Activated CD8-positive, alpha-beta memory T cell treated with anti-CD3 and anti-CD28 coated beads, Interleukin-2, amount 50 U/mL, for 4 hours (primary cell): ENCODE data around the gene SGPP2.
"Not testable (repeated sequence)": the region's sequence is repeated elsewhere in the genome, so short reads cannot be mapped to it uniquely, and the experiment has no call there.

ENCODE experiments used
- DNase-seq: peaks from one replicate; pipeline ENCODE4 v3.0.0-alpha.2; 2020

SGPP2 gene, protein sequence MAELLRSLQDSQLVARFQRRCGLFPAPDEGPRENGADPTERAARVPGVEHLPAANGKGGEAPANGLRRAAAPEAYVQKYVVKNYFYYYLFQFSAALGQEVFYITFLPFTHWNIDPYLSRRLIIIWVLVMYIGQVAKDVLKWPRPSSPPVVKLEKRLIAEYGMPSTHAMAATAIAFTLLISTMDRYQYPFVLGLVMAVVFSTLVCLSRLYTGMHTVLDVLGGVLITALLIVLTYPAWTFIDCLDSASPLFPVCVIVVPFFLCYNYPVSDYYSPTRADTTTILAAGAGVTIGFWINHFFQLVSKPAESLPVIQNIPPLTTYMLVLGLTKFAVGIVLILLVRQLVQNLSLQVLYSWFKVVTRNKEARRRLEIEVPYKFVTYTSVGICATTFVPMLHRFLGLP

DNA sequence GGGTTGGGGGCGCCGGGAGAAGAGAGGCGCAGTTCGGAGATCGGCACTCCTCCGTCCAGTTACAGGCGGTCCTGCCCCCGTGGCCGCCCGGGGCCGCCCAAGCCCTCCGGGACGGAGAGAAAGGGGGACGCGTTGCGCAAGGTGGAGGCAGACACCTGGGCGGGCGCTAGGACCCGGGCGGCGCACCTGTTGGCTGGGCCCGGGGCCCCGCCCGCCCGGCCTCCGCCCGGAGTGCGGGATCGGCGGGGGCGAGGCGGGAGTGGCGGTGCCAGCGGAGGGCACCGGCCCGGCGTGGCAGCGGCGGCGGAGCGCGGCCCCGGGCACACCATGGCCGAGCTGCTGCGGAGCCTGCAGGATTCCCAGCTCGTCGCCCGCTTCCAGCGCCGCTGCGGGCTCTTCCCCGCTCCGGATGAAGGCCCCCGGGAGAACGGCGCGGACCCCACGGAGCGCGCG is at the start of gene SGPP2:
Gene SGPP2, plus strand, starts transcription at position 268 of the 453 bp plus-strand sequence. Its CDS starts 60 bp downstream, at position 328.
- DNase-seq = peak; percentile 15

DNA sequence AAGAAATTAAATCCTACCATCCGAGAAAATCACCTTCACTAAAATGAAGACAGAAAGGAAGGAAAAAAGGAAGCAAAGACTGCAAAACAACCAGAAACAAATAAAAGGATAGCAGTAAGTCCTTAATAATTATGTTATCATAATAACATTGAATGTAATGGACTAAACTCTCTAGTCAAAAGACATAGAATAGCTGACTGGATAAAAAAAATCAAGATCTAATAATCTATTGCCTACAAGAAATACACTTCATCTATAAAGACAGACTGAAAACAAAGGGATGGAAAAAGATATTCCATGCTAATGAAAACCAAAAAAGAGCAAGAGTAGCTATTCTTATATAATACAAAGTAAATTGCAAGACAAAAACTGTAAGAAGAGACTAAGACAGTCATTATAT is 48.5 kb upstream of the SGPP2 start:
- DNase-seq = no peak

DNA sequence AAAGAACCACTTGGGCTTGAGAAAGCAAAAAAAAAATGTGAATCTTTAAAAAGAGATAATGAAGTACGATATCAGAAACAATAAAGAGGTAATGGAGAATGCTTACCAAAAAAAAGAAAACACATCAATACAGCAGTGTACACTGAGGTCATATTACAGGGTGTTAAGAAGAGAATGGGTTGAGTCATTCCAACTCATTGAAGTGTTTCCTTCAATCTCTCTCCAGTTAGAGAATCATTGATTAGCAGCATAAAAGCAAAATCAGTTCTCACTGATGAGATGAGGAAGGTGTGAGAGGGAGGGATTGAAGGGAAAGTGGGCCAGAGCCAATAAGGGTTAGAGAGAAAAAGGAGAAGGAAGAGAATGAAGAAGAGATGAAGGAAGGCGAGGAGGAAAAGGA is 43.9 kb upstream of the SGPP2 start:
- DNase-seq = no peak

DNA sequence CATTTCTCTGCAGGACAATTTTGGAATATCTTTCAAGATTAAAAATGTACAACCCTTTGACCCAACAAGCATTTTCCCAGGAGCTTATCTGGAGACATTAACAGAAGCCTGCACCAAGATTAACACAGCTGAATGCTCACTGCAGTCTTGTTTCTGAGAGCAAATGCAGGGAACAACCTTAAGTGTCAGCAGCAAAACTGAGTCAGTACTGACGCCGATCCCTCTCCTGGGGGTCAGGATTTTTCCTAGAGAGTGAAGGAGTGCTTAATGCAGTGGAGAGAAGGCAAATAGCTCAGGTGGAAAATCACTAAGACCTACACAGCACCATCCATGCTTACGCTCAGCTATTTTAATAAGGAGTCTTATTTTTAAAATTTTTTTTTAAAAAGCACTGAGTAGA is 42.8 kb upstream of the SGPP2 start:
- DNase-seq = no peak

DNA sequence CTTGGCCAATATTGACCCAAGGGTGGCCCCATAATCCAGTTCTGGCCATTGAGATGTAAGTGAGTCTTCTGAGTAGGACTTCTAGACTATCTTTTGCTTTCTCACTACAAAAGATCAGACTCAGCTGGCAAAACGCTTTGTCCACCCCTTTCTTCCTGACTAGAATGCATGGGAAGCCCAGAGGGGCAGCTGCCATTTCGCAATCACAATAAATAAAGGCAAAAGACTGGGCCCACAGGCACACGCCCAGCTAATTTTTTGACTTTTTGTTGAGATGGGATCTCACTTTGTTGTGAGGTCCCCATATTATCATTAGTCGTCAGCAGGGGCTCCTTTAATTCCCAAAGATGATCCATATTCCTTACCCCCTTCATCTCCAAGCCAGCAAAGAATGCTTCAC is 41.1 kb upstream of the SGPP2 start:
- DNase-seq = no peak

DNA sequence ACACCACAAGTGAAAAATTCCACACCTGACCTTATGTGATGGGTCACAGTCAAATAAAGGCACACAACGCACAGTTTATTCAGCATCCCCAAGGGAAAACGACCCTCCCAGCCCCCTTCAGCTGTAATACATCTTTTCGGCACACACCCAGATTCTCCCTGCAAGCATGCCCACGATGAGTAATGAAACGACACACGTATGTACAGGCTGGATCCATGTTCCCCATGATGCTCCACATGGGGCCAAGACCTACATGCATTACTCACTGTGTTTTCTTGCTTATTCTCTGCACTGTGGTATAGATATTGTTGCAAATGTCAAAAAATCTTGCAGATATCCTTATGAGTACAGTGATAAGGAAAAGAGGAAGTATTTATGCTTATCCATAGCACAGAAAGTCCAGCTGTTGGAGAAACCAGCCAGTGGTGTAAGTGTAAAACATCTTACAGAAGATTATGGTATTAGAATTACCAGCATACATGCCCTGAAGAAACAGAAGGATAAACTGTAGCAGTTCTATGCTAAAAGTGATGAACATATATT is 32.5 kb upstream of the SGPP2 start:
- no peak for DNase-seq

DNA sequence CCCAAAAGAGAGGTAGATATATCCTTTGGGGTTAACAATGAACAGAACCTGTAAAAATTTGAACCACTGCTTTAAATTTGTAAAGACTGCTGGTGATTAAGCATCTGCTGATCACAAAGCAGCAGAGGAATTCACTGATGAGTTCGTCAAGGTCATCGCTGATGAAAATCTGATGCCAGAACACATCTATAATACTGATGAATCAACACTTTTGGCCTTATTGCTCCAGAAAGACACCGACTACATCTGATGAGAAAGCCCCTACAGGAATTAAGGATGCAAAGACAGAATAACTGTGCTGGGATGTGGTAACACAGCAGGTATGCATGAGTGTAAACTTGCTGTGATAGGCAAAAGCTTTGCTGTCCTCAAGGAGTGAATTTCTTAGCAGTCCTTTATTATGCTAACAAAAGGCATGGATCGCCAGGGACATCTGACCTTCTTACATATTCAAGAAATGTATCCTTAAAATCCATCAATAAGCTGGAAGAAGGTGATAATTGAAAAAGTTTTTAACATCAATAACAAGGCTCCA is 30.5 kb upstream of the SGPP2 start:
- DNase-seq = no peak

DNA sequence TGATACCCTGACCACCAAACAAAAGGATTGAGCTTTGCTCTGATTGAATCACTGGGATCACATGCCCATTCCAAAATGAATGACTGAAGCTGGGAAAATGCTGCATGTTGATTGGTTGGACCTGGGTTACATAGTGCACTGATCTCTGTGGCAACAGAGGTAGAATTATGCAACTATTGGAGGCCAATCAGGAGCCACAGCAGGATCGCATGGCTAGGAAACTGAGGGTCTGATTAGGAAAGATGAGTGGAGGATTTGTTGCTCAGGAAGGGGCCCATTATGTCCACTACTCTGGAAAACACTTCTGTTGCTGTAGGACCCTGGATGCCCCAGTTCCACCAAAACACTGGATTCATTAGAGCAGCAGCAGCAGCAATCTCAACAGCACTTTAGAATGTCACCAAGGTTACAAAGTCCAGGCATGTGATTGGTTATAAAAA is 25.9 kb upstream of the SGPP2 start:
- DNase-seq = no peak

DNA sequence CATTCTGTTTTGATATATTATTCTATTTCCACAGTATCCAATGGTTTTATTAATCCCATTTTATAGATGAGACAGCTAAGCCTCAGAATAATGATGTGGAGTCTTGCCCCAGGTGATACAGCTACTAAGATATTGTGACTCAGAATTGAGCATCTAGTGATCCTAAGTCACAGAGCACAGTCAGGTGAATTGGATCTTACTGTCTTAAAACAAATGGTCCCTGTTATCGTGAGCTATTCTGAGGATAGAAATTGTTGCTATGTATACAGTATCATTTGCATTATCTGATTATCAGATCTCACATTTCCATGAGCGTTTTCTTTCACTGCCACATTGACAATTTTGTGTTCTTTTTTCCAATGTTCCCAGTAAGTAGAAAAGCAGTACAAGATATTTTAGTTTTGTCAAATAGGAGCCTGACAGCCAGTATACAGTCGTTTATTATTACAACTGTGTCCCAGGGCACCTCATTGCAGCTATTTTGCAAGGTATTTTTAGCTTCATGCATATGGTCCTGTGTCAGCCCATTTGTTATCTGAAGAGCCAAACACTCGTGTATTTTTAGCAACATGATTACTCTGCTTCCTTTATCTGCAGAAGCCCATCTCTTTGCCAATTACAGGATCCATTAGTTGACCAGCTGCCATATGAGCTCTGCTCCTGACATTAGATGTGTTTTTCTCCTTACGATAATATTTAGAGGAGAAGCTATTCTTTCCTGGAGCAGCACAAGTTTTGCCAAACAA is 25.1 kb upstream of the SGPP2 start:
- DNase-seq = no peak

DNA sequence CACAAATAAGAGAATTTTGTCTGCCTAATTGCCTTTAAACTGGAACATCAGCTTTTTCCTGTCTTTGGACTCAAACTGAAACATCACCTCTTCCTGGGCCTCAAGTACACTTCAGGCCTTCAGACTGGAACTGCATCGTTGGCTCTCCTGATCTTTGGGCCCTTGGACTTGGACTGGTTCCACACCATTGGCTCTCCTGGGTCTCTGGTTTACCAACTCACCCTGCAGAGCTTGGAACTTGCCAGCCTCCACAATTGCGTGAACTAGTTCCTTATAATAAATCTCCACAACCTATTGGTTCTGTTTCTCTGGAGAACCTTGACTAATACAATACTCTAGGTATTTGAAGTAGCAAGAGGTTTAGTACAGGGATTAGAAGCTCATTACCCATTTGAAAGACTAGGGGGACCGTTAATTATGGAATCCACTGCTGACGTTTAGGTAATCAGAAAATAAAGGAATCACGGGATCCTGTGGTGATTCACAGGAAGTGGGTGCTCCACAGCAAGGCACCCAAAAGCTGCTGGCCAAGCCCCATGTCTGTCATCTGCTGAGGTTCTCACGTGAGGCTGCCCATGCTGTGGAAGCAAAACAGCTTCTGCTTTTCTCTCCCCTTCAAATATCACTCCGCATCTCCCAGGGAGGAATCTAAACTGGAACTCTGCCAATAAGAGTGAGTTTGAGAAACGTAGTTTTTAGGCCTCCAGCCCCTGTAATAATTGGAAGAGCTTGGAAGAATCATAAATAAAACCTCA is 20.0 kb upstream of the SGPP2 start:
- DNase-seq = no peak

DNA sequence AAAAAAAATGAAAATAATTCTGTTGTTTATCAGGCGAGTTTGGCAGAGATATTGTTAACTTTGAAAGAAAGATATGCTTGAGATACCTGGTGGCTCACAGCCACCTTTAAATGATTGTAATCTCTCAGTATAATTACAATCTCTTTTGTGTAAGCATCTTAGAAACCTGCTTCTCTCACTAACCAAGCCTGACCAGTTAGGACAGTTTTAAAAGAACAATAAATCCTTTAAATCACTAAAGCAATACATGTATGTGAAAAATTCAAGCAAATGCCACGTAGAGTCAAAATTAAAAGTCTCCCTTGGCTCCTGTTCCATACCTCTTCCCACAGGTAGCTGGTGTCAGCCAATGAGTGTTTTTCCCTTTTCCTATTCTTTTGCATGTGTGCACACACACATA is 15.7 kb upstream of the SGPP2 start:
- no peak for DNase-seq

DNA sequence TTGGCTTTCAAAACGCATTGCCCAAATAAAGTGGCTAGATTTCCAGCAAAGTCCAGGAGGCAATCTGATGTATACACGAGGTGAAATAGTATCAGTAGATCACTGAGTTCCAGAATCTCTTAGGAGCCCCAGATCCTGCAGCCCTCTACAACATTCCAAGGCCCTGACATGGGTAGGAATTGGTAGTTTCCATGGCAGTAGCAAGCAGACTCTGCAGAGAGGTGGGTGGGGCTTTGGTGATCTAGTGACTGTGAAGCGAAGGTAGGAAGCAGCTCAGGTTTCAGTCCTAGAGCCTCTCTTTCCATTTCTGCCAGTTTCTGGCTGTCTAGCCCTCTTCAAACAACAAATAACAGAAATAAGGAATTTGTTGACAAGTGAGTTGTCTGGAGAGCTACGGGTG is 13.8 kb upstream of the SGPP2 start:
- no peak for DNase-seq

DNA sequence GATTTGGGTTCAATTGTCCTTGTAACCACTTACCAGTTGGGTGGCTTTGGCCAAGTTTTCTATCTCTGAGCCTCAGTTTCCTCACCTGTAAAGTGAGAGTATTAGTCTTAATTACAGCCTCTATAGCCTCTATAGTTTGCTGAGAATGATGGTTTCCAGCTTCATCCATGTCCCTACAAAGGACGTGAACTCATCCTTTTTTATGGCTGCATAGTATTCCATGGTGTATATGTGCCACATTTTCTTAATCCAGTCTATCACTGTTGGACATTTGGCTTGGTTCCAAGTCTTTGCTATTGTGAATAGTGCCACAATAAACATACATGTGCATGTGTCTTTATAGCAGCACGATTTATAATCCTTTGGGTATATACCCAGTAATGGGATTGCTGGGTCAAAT is 12.0 kb upstream of the SGPP2 start:
- DNase-seq = not testable (repeated sequence)

DNA sequence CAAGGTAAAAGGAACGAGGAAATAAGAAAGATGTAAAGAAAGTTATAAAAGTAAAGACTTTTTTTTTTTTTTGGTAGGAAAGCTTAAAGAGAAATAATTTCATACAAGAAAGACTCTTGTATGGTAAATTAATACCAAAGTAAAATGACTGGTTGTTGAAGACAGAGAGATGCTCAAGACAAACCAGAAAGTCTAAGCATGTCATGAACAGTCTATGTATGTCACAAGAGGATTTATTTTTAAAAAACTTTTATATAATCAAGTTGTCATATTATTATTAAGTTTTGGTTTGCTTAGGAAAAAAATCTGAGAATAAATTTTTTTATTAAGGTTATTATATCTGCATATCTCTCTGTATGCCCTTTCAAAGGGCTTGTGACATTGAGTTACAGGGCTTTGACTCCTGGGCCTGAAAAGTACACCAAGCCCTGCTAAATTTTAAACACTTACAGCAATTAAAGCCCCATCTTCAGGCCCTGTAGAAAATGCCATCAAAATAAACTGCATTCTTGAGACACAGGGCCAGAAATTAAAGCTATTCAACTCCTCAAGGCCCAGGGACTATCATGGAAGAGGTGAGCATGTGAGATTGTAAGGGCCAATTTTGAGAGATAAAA is 10.9 kb upstream of the SGPP2 start:
- DNase-seq = no peak

DNA sequence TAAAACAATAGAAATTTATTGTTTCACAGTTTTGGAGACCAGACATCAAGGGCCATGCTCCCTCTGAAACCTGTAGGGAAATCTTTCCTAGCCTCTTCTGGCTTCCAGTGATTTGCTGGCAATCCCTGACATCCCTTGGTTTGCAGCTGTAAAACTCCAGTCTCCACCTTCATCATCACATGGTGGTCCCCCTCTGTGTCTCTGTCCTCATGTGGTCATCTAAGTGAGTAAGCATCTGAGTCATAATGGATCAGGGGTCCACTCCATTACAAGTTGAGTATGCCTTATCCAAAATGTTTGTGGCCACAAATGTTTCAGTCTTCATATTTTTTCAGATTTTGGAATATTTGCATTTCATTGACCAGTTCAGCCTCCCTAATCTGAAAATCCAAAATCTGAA is 5.6 kb upstream of the SGPP2 start:
- no peak for DNase-seq

DNA sequence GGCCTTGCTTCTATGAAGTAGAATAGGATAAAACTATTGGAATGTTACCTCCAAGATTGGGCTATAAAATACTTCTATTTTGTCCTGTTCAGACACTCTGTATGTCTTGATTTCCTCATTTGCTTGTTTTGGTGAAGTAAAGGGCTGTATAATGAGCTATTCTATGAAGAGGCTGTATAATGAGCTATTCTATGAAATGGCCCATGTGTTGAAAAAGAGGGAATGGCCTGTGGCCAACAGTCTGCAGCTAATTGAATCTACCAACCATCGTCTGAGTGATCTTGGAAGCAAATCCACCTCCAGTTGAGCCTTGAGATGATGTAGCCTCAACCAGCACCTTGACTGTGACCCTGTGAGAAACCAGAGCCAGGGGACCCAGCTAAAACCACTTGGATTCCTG is 3.8 kb upstream of the SGPP2 start:
- DNase-seq = no peak

DNA sequence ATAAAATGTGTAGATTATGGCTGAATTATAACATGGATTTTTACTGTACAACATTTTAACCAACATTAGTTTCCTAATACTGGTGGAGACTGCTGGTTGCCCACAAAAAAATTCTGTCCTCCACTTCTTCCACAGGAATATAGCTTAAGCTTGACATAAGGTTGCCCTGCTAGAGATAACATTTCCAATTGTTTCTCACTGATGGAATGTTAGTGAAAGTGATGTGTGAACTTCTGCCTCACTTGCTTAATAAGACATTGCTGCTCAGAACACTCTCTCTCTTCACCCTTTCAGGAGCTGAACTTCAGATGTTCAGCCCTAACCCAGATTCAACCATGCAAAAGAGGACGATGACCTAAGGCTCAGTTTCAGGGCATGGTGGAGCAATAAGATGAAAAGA is 2.7 kb upstream of the SGPP2 start:
- no peak for DNase-seq

DNA sequence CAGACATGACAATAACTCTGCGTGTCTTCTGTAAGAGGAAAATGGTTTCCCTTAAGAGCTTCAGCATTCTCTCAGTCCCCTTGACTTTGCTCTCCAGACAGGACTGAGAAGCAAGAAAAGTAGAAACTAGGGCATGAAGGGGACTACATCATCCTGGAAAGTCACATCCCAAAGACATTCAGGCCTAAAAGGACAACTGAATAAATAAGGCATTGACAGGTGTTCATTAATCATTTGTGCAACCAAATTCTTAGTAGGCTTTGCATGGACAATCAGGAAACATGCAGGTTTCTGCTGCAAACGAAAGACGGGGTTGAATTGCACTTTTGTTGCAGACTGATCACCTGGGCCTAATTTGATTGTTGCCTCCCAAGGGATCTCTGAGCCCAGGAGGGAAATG is 1.2 kb upstream of the SGPP2 start:
- DNase-seq = no peak

DNA sequence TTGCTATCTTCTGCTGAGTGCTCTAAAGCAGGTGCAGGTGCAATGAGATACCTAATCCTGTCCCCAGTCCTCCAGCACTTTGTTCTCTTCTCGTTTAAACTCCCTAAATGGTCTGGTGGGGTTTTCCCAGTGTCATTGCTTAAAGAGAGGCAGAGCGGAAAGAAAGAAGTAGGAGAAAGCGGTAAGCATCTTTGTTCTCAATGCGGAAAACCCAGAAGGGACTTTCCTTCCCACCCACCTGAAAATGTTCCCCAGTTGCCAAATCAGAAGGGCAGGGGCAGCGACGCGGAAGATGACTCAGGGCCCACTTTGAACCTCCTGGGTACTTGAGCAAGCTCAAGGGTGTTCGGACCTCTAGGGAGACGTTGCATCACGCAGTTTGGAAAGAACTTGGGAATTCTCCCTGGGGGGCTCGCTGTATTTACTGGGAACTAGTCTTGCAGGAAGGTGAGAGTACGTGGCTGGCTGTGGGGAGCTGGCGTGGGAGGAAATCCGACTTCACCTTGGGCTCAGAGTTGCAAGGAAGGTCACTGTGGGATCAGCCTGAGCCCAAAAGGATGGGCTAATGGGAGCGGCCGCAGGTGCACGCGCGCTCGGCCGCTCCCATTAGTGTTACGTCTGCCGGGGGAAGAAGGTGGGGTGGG is 589 bp upstream of the SGPP2 start:
- DNase-seq = peak; percentile 21

DNA sequence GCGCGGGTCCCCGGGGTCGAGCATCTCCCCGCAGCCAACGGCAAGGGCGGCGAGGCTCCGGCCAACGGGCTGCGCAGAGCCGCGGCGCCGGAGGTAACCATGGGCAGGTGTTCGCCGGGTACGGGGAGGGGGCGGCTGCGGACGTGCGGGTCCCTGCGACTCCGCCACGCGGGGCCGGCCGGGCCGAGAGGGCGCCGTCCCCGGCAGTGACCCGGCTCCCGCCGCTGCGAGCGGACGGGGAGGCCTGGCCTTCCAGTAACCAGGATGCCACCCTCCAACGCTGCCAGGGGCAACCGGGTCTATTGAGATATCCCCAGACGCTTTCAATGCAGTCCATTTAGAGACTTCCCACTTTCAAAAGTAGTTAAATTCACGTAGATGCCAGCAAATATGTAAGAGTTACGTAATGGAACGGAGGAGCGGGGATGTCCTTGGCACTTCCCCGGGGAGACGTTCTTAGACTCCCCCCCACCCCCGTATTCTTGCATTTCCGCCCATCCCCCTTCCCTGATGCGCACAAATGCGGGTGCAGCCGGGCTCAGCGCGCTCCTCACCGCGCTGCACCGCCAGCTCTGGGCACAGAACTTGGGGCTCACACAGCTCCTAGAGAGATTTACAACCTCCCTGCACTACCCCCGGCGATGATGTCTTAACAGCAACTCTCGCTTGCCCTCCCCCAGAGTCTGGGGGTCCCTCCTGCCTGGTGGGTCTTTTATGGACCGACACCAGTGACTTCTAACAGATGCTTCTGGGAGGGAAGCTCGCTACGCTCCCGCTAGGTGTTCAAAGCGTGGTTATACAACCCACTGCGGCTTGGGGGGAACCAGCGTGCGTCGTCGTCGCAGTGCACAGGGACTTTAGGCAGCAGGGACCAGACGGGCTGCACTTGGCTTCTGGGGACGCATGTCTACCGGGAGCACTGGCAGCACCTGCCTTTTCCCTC is 657 bp downstream of the SGPP2 start:
- DNase-seq = peak; percentile 15
